Left cardiac atrium (tissue), 2 donors: ENCODE measurements around the gene GIPC3. TPM values are rescaled to one million over a fixed set of nuclear protein-coding genes. Genes with fewer than 3 reads are reported as not detected.

ENCODE experiments used
- total RNA-seq, 2 donors: library from RNA; stranded (reverse); fragmentation: NEBNext Ultra II Directional; extraction: Animal tissue kit (Norgen Biotek cat#: 25700); gene quantifications; one replicate each; pipeline ENCODE4 v1.2.1, GENCODE V29; 2021
- donor health status: DM: no; HTN: yes; CAD: no; lungs with severe emphysema.
- donor health status: DM: yes; HTN: yes; CAD: no.

The GIPC3 gene
- total RNA-seq, 2 donors from 2014 or later = 1.5 to 1.6 TPM

Other genes starting within 250 kb of the GIPC3 start
- 100 to 1,000 TPM; 144 to 173 TPM for gene NFIC, start 218.9 kb upstream of the GIPC3 start, total RNA-seq
- gene SMIM24, start 105.0 kb upstream of the GIPC3 start, total RNA-seq = not detected
- not detected for gene SMIM44, start 102.0 kb upstream of the GIPC3 start, total RNA-seq
- 10 to 100 TPM; 10.4 to 13.2 TPM for gene DOHH, start 84.8 kb upstream of the GIPC3 start, total RNA-seq
- 10 to 100 TPM; 19.5 to 22.6 TPM for gene FZR1, start 79.2 kb upstream of the GIPC3 start, total RNA-seq
- under 1 TPM in 1 of 2 donors, not detected in 1; 0.52 TPM for gene TEKTIP1, start 46.3 kb upstream of the GIPC3 start, total RNA-seq
- 10 to 100 TPM; 29.8 to 40.4 TPM for gene MFSD12, start 27.9 kb upstream of the GIPC3 start, total RNA-seq
- gene HMG20B, start 12.5 kb upstream of the GIPC3 start, total RNA-seq = 10 to 100 TPM; 34.8 to 42.0 TPM
- gene TBXA2R, start 21.4 kb downstream of the GIPC3 start, total RNA-seq = 1 to 10 TPM; 2.3 to 3.7 TPM
- 10 to 100 TPM; 12.5 to 12.9 TPM for gene CACTIN, start 41.3 kb downstream of the GIPC3 start, total RNA-seq
- gene PIP5K1C, start 115.0 kb downstream of the GIPC3 start, total RNA-seq = 10 to 100 TPM; 36.6 to 44.3 TPM
- gene TJP3, start 122.9 kb downstream of the GIPC3 start, total RNA-seq = under 1 TPM in 1 of 2 donors, not detected in 1; 0.32 TPM
- gene APBA3, start 176.2 kb downstream of the GIPC3 start, total RNA-seq = 10 to 100 TPM; 12.6 to 12.7 TPM
- 10 to 100 TPM; 63.6 to 68.9 TPM for gene MRPL54, start 177.2 kb downstream of the GIPC3 start, total RNA-seq
- gene RAX2, start 186.8 kb downstream of the GIPC3 start, total RNA-seq = not detected
- 1 to 10 TPM in 1 of 2 donors, under 1 TPM in 1; 0.92 to 1.4 TPM for gene MATK, start 200.9 kb downstream of the GIPC3 start, total RNA-seq